ENCODE data around the gene PCARE. TPM values are rescaled to one million over a fixed set of nuclear protein-coding genes. Genes with fewer than 3 reads are reported as not detected.

The PCARE gene
- total and polyA plus RNA-seq, 4 donors: 0.01 to 0.09 (median 0.04) TPM; not detected in 1

DNA sequence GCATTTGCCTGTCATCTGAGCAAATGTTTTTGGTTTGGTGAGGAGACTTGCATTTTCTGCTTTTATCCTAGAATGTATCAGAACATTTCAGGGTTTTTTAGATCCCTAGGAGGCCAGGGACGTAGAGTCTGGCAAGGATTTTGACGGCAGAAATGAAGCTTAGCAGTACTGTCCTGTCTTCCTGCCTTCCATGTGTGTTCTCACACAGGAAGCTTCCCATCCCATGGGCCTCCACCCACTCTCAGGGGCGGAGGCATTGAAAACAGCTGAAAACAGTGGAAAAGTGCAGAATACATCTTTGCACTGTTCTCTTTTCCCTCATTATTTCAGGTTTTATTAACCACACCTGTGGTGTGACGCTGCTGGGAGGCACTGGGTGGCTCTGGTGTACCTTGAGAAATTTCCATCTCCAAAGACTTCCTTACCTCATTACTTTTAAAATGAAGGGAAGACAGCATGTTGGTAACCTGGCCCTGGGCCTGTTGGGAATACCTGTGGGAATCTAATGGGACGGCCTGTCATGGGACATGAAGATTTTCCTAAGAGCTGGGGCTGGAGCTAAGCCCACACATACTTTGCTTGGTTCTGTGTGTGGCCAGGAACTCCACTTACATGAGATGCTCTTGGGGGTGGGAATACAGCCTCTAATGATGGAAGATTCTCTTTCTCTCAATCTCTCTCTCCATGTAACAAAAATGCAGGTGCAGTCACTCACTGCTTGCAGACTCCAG, 20.5 kb downstream of the PCARE start:
- Histone ChIP-seq H3K27ac (ENCODE audit: low read depth in 1 of 2, low read length in 1 of 2) (no peak overlapping the region), H3K4me1 (ENCODE audit: control insufficient read depth in 5 of 5, insufficient read depth in 5 of 5, low read length in 5 of 5) (no peaks in the 10 kb centered on the region), H3K9ac (ENCODE audit: insufficient read depth in 1 of 2, low read length in 2 of 2) (no peak overlapping the region), H3K36me3 (ENCODE audit: control insufficient read depth in 4 of 4, insufficient read depth in 4 of 4, low read length in 4 of 4) (no peaks in the 10 kb centered on the region), H3K9me3 (ENCODE audit: control insufficient read depth in 4 of 4, insufficient read depth in 3 of 4, low read length in 3 of 4) (no peaks in the 10 kb centered on the region), H3K4me3 (no peak overlapping the region), H3K27me3 (ENCODE audit: control insufficient read depth in 3 of 3, insufficient read depth in 3 of 3, low read length in 2 of 3) (no peaks in the 10 kb centered on the region)
- DNase-seq (no peak), ATAC-seq (ENCODE audit: insufficient read depth, low FRiP score) (no peak)
- 77 to 84% methylated on average over 5 of the region's 5 CpGs for WGBS, 2 donors
- TF ChIP-seq, protein P1, sequence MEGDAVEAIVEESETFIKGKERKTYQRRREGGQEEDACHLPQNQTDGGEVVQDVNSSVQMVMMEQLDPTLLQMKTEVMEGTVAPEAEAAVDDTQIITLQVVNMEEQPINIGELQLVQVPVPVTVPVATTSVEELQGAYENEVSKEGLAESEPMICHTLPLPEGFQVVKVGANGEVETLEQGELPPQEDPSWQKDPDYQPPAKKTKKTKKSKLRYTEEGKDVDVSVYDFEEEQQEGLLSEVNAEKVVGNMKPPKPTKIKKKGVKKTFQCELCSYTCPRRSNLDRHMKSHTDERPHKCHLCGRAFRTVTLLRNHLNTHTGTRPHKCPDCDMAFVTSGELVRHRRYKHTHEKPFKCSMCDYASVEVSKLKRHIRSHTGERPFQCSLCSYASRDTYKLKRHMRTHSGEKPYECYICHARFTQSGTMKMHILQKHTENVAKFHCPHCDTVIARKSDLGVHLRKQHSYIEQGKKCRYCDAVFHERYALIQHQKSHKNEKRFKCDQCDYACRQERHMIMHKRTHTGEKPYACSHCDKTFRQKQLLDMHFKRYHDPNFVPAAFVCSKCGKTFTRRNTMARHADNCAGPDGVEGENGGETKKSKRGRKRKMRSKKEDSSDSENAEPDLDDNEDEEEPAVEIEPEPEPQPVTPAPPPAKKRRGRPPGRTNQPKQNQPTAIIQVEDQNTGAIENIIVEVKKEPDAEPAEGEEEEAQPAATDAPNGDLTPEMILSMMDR (IDR thresholded peaks at IDR 0.05; ENCODE audit: control extremely low read depth, extremely low read depth): no peak

DNA sequence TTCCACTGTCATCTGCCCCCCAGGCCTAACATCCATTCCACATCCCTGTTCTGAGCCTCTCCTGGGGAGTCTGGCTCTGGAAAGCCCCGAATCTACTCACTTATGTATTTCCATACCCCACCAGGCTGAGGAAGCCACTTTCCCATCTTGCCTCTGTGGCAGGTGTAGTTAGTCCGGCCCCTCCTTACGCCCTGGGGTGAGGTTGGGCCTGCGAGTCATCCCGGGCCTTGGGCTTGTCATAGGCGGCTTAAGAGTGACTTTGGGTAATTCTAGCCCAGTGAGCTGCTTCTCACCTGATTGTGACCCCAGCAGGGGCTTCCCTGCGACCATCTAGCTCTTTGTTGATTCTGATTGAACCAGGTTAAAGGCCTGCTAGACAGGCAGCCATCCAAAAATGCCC, 21.1 kb downstream of the PCARE start:
- no peaks in the 10 kb centered on the region for H3K36me3 ChIP-seq (ENCODE audit: control insufficient read depth in 4 of 4, insufficient read depth in 4 of 4, low read length in 4 of 4)
- ATAC-seq (ENCODE audit: insufficient read depth, low FRiP score) (no peak), DNase-seq (no peak)
- H3K4me3 ChIP-seq: no peak overlapping the region
- TF ChIP-seq, protein P1 (IDR thresholded peaks at IDR 0.05; ENCODE audit: control extremely low read depth, extremely low read depth): no peak
- no peaks in the 10 kb centered on the region for H3K27me3 ChIP-seq (ENCODE audit: control insufficient read depth in 3 of 3, insufficient read depth in 3 of 3, low read length in 2 of 3)
- no peaks in the 10 kb centered on the region for H3K4me1 ChIP-seq (ENCODE audit: control insufficient read depth in 5 of 5, insufficient read depth in 5 of 5, low read length in 5 of 5)
- no peak overlapping the region for H3K27ac ChIP-seq (ENCODE audit: low read depth in 1 of 2, low read length in 1 of 2)
- H3K9ac ChIP-seq (ENCODE audit: insufficient read depth in 1 of 2, low read length in 2 of 2): no peak overlapping the region
- 81 to 85% methylated on average over 7 of the region's 7 CpGs for WGBS, 2 donors
- no peaks in the 10 kb centered on the region for H3K9me3 ChIP-seq (ENCODE audit: control insufficient read depth in 4 of 4, insufficient read depth in 3 of 4, low read length in 3 of 4)

DNA sequence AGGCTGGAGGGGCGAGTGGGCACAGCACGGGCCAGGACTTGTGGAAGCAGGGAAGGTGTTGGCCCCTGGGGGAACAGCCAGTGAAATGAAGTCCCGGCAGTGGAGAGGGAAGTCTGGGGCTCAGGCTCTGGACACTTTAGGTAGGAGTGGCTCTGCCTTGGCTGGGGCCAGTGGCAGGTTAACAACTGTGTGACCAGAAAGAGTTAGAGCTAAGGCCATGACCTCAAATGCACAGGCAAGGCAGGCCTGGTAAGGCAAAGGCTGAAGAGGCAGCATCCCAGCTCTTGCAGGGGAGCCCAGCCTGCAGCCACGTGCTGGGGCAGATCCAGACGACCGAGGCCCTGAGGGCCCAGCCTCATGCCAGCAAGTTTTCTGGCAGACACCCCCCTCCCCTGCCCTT, 21.5 kb downstream of the PCARE start:
- no peak overlapping the region for H3K4me3 ChIP-seq
- no peak for ATAC-seq (ENCODE audit: insufficient read depth, low FRiP score)
- TF ChIP-seq, protein P1 (IDR thresholded peaks at IDR 0.05; ENCODE audit: control extremely low read depth, extremely low read depth): no peak

DNA sequence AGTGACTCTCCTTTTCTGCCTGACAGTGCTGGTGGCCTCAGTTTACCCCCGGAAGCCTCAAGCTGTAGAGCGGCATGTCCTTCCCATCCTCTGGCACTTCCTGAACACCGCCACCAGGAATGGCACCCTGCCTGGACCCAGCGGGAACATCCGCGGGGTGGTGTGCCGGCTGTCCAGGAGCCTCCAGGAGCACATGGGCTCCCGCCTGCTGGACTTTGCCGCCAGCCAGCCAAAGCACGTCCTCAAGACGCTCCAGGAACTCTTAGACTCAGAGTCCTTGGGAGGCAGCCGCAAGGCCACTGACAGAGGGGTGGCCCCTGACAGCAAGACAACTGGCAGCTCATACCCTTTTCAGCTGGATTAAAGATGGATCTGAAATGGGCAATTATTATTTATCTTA, 22.6 kb downstream of the PCARE start:
- DNase-seq: no peak
- Histone ChIP-seq H3K36me3 (ENCODE audit: control insufficient read depth in 4 of 4, insufficient read depth in 4 of 4, low read length in 4 of 4) (no peaks in the 10 kb centered on the region), H3K27ac (ENCODE audit: low read depth in 1 of 2, low read length in 1 of 2) (no peak overlapping the region), H3K9me3 (ENCODE audit: control insufficient read depth in 4 of 4, insufficient read depth in 3 of 4, low read length in 3 of 4) (no peaks in the 10 kb centered on the region), H3K27me3 (ENCODE audit: control insufficient read depth in 3 of 3, insufficient read depth in 3 of 3, low read length in 2 of 3) (no peaks in the 10 kb centered on the region), H3K4me3 (no peak overlapping the region), H3K9ac (ENCODE audit: insufficient read depth in 1 of 2, low read length in 2 of 2) (no peak overlapping the region), H3K4me1 (ENCODE audit: control insufficient read depth in 5 of 5, insufficient read depth in 5 of 5, low read length in 5 of 5) (no peaks in the 10 kb centered on the region)
- 94 to 95% methylated on average over 12 of the region's 12 CpGs for WGBS, 2 donors
- TF ChIP-seq, protein P1 (IDR thresholded peaks at IDR 0.05; ENCODE audit: control extremely low read depth, extremely low read depth): no peak
- ATAC-seq (ENCODE audit: insufficient read depth, low FRiP score): no peak

More for the DNA sequence above, 21.5 kb downstream of the PCARE start:
- H3K36me3 ChIP-seq (ENCODE audit: control insufficient read depth in 4 of 4, insufficient read depth in 4 of 4, low read length in 4 of 4): no peaks in the 10 kb centered on the region
- no peaks in the 10 kb centered on the region for H3K9me3 ChIP-seq (ENCODE audit: control insufficient read depth in 4 of 4, insufficient read depth in 3 of 4, low read length in 3 of 4)
- no peak overlapping the region for H3K9ac ChIP-seq (ENCODE audit: insufficient read depth in 1 of 2, low read length in 2 of 2)
- no peaks in the 10 kb centered on the region for H3K27me3 ChIP-seq (ENCODE audit: control insufficient read depth in 3 of 3, insufficient read depth in 3 of 3, low read length in 2 of 3)
- no peak for DNase-seq
- WGBS, 2 donors: 81 to 83% methylated on average over 6 of the region's 6 CpGs
- no peaks in the 10 kb centered on the region for H3K4me1 ChIP-seq (ENCODE audit: control insufficient read depth in 5 of 5, insufficient read depth in 5 of 5, low read length in 5 of 5)
- no peak overlapping the region for H3K27ac ChIP-seq (ENCODE audit: low read depth in 1 of 2, low read length in 1 of 2)

All from lung (tissue), 12 donors.